Esophagus squamous epithelium (tissue), 4 donors: ENCODE data around the gene TNFRSF6B.

Experiments
- POLR2A ChIP-seq, 4 donors: fragments of 450-650 bp; IDR thresholded peaks; one replicate each; pipeline ENCODE4 v1.6.1; 2017; ENCODE audit warnings: antibody characterized with exemption in 4 of 4, mild to moderate bottlenecking in 4 of 4, moderate library complexity in 3 of 4
- TF ChIP-seq, protein P1 (sequence below), 6 experiments: fragments of 450-650 bp in 4 of 6; fragments of 200-600 bp in 2 of 6; sonication (generic) in 2 of 6; IDR thresholded peaks; one replicate each; pipeline ENCODE4 v1.5.1; 2016 to 2019; ENCODE audit warnings: antibody characterized with exemption in 6 of 6, mild to moderate bottlenecking in 4 of 6, moderate library complexity in 4 of 6

DNA sequence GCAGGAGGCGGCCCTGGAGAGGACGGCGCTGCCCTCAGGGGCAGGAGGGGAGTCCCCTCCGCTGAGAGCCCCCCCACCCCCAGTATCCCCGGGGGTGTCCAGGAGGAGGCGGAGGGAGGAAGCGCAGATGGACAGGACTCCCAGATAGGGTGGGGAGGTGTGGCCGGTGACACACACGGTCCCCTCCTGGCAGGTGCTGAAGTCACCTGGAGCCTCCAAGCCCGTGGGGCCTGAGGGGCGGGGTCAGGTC is 44.6 kb upstream of the TNFRSF6B start:
- TF ChIP-seq, protein P1, sequence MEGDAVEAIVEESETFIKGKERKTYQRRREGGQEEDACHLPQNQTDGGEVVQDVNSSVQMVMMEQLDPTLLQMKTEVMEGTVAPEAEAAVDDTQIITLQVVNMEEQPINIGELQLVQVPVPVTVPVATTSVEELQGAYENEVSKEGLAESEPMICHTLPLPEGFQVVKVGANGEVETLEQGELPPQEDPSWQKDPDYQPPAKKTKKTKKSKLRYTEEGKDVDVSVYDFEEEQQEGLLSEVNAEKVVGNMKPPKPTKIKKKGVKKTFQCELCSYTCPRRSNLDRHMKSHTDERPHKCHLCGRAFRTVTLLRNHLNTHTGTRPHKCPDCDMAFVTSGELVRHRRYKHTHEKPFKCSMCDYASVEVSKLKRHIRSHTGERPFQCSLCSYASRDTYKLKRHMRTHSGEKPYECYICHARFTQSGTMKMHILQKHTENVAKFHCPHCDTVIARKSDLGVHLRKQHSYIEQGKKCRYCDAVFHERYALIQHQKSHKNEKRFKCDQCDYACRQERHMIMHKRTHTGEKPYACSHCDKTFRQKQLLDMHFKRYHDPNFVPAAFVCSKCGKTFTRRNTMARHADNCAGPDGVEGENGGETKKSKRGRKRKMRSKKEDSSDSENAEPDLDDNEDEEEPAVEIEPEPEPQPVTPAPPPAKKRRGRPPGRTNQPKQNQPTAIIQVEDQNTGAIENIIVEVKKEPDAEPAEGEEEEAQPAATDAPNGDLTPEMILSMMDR (IDR thresholded peaks at IDR 0.05) = no peak
- TF ChIP-seq POLR2A (IDR thresholded peaks at IDR 0.05) = no peak
